Breast epithelium (tissue), 4 donors: ENCODE measurements around the gene SHISA7. TPM values are rescaled to one million over a fixed set of nuclear protein-coding genes. Genes with fewer than 3 reads are reported as not detected.

Experiments
- DNase-seq, 2 donors: peaks; one replicate each; pipeline ENCODE4 v3.0.0-alpha.2; 2019; ENCODE audit warnings: low spot score in 2 of 2
- H3K27ac ChIP-seq, 2 donors: fragments of 200-600 bp; sonication (generic) in 1 of 2; one replicate each; pipeline ENCODE4 v1.5.1; 2016 to 2019; ENCODE audit warnings: mild to moderate bottlenecking in 1 of 2
- H3K27me3 ChIP-seq, 2 donors: fragments of 200-600 bp; sonication (generic) in 1 of 2; one replicate each; pipeline versions ENCODE4 v1.5.1 to v1.6.0; 2017 to 2019; ENCODE audit warnings: control low read depth in 1 of 2, mild to moderate bottlenecking in 1 of 2
- H3K36me3 ChIP-seq: fragments of 200-600 bp; one replicate; pipeline ENCODE4 v1.5.1; 2019
- H3K4me1 ChIP-seq, 2 donors: fragments of 200-600 bp; sonication (generic); one replicate each; pipeline ENCODE4 v1.5.1; 2016 to 2019; ENCODE audit warnings: control low read depth in 1 of 2
- H3K4me3 ChIP-seq, 3 donors: fragments of 200-600 bp; sonication (generic); 1 replicate in 2 of 3; 2 replicates in 1 of 3; pipeline ENCODE4 v1.5.1; 2016 to 2019; ENCODE audit warnings: mild to moderate bottlenecking in 3 of 3, moderate library complexity in 2 of 3
- H3K9me3 ChIP-seq, 2 donors: fragments of 200-600 bp; sonication (generic) in 1 of 2; one replicate each; pipeline ENCODE4 v1.5.1; 2016 to 2019; ENCODE audit warnings: control low read depth in 1 of 2
- POLR2A ChIP-seq: fragments of 450-650 bp; IDR thresholded peaks from one replicate; pipeline ENCODE4 v1.6.1; 2016; ENCODE audit warnings: antibody characterized with exemption, mild to moderate bottlenecking, moderate library complexity
- POLR2AphosphoS5 ChIP-seq, 3 donors: sonication (generic); formaldehyde crosslinking; IDR thresholded peaks; one replicate each; pipeline ENCODE4 v1.6.1; 2017; ENCODE audit warnings: antibody characterized with exemption in 3 of 3
- intact Hi-C: fragments of 100-400 bp; cut with DNase I; formaldehyde crosslinking; loops from one replicate; pipeline ENCODE4 v1.15.1; 2023; ENCODE audit warnings: low total_unique reads
- total RNA-seq, 3 donors: library from RNA; depleted of rRNA; stranded (reverse); fragments of >200 nt; gene quantifications; one replicate each; pipeline ENCODE4 v1.1.0, GENCODE V29; 2016
- TF ChIP-seq, protein P1 (sequence below), 3 donors: fragments of 450-650 bp; IDR thresholded peaks; one replicate each; pipeline ENCODE4 v1.5.1; 2016 to 2017; ENCODE audit warnings: antibody characterized with exemption in 3 of 3, mild to moderate bottlenecking in 3 of 3, moderate library complexity in 3 of 3

The SHISA7 gene
- total RNA-seq, 3 donors from 2014 or later, result 0.29 TPM; not detected in 2

DNA sequence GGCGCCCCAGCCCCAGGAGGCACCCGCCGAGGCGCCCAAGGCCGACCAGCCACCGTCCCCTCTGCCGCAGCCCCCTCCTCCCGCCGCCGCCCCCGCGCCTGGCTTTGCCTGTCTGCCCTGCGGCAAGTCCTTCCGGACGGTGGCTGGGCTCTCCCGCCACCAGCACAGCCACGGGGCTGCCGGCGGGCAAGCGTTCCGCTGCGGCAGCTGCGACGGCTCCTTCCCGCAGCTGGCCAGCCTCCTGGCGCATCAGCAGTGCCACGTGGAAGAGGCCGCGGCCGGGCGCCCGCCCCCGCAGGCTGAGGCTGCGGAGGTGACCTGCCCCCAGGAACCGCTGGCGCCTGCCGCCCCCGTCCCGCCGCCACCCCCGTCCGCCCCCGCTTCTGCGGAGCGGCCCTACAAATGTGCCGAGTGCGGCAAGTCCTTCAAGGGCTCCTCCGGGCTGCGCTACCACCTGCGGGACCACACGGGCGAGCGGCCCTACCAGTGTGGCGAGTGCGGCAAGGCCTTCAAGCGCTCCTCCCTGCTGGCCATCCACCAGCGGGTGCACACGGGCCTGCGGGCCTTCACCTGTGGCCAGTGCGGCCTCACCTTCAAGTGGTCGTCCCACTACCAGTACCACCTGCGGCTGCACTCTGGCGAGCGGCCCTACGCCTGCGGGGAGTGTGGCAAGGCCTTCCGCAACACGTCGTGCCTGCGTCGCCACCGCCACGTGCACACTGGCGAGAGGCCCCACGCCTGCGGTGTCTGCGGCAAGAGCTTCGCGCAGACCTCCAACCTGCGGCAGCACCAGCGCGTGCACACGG, 39.3 kb upstream of the SHISA7 start:
- TF ChIP-seq POLR2A (no peak), POLR2AphosphoS5 (IDR thresholded peaks at IDR 0.05) (no peak)
- TF ChIP-seq, protein P1, sequence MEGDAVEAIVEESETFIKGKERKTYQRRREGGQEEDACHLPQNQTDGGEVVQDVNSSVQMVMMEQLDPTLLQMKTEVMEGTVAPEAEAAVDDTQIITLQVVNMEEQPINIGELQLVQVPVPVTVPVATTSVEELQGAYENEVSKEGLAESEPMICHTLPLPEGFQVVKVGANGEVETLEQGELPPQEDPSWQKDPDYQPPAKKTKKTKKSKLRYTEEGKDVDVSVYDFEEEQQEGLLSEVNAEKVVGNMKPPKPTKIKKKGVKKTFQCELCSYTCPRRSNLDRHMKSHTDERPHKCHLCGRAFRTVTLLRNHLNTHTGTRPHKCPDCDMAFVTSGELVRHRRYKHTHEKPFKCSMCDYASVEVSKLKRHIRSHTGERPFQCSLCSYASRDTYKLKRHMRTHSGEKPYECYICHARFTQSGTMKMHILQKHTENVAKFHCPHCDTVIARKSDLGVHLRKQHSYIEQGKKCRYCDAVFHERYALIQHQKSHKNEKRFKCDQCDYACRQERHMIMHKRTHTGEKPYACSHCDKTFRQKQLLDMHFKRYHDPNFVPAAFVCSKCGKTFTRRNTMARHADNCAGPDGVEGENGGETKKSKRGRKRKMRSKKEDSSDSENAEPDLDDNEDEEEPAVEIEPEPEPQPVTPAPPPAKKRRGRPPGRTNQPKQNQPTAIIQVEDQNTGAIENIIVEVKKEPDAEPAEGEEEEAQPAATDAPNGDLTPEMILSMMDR (IDR thresholded peaks at IDR 0.05), result no peak
- Histone ChIP-seq H3K4me1 (peaks cover 25 to 28% of the 10 kb centered on the region in 2 donors), H3K27me3 (no peaks in the 10 kb centered on the region), H3K4me3 (no peak overlapping the region), H3K9me3 (no peaks in the 10 kb centered on the region), H3K36me3 (no peaks in the 10 kb centered on the region), H3K27ac (no peak overlapping the region)
- DNase-seq, result no peak
- intact Hi-C loops, result no loop called here

DNA sequence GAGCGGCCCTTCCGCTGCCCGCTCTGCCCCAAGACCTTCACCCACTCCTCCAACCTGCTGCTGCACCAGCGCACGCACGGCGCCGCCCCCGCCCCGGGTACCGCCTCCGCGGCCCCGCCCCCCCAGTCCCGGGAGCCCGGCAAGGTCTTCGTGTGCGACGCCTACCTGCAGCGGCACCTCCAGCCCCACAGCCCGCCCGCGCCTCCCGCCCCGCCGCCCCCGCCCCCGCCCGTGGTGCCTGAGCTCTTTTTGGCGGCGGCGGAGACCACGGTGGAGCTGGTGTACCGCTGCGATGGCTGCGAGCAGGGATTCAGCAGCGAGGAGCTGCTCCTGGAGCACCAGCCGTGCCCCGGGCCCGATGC, 38.7 kb upstream of the SHISA7 start:
- H3K9me3 ChIP-seq, result no peaks in the 10 kb centered on the region
- no peaks in the 10 kb centered on the region for H3K36me3 ChIP-seq
- peaks cover 19 to 26% of the 10 kb centered on the region in 2 donors for H3K4me1 ChIP-seq
- H3K4me3 ChIP-seq, result no peak overlapping the region
- no peak overlapping the region for H3K27ac ChIP-seq
- TF ChIP-seq POLR2A, result no peak
- TF ChIP-seq, protein P1 (IDR thresholded peaks at IDR 0.05), result no peak
- no peak for TF ChIP-seq POLR2AphosphoS5 (IDR thresholded peaks at IDR 0.05)
- intact Hi-C loops, result no loop called here
- DNase-seq, result no peak
- H3K27me3 ChIP-seq, result no peaks in the 10 kb centered on the region

DNA sequence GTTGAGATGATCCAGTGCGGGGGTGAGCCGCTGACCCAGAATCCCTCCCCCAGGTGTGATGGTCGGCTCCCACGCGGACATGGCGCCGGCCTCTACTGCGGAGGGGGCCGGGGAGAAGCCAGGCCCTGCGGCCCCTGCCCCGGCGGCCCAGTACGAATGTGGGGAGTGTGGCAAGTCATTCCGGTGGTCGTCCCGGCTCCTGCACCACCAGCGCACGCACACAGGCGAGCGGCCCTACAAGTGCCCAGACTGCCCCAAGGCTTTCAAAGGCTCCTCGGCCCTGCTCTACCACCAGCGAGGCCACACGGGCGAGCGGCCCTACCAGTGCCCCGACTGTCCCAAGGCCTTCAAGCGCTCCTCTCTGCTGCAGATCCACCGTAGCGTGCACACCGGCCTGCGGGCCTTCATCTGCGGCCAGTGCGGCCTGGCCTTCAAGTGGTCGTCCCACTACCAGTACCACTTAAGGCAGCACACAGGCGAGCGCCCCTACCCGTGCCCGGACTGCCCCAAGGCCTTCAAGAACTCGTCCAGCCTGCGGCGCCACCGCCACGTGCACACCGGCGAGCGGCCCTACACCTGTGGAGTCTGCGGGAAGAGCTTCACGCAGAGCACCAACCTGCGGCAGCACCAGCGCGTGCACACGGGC, 38.2 kb upstream of the SHISA7 start:
- no peak overlapping the region for H3K4me3 ChIP-seq
- DNase-seq, result no peak
- H3K9me3 ChIP-seq, result no peaks in the 10 kb centered on the region
- intact Hi-C loops, result no loop called here
- peaks cover 14 to 21% of the 10 kb centered on the region in 2 donors for H3K4me1 ChIP-seq
- no peaks in the 10 kb centered on the region for H3K36me3 ChIP-seq
- H3K27me3 ChIP-seq, result no peaks in the 10 kb centered on the region
- TF ChIP-seq POLR2A (no peak), POLR2AphosphoS5 (IDR thresholded peaks at IDR 0.05) (no peak)
- TF ChIP-seq, protein P1 (IDR thresholded peaks at IDR 0.05), result no peak
- no peak overlapping the region for H3K27ac ChIP-seq

DNA sequence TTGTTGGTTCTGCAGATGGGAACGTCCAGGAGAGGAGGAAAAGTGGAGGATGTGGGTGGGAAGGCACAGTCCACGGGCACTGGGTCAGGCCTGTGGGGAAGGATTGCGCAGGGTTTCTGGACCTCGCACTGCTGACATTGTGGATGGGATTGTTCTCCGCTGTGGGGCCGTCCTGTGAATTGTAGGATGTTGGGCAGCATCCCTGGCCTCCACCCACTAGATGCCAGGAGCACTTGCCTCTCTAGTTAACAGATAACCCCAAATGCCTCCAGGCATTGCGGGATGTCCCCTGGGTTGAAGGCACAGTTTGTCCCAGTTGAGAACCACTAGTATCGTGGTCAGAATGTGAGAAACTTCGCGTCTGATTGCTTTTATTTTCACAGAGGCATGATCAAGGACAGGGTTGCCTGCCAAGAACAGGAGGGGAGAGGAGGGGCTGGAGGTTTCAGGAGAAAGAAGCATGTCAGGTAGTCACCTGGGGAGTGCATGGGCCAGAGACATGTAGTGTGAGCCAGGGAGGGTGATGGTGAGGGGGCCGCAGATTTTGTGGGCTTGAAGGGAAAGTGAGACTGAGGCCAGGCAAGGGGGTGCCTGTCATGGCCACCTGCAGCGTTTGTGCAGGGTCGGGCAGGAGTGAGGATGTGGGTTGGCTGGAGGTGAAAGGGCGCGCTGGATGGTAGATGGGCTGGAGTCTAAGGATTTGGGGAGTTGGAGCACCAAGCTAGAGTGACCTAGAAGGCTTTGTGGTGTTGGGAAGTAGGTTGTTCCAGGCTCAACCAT, 36.5 kb upstream of the SHISA7 start:
- intact Hi-C loops, result loop anchor here (10.0 kb wide), 1 partner anchor 1495 kb away; no protein-coding TSS in a partner anchor
- Histone ChIP-seq H3K27ac (no peak overlapping the region), H3K9me3 (no peaks in the 10 kb centered on the region), H3K4me3 (no peak overlapping the region), H3K4me1 (peaks cover 10 to 12% of the 10 kb centered on the region in 2 donors), H3K36me3 (no peaks in the 10 kb centered on the region), H3K27me3 (no peaks in the 10 kb centered on the region)
- TF ChIP-seq, protein P1 (IDR thresholded peaks at IDR 0.05), result no peak
- no peak for TF ChIP-seq POLR2A
- TF ChIP-seq POLR2AphosphoS5 (IDR thresholded peaks at IDR 0.05), result no peak
- no peak for DNase-seq
